GM23338 (cell line): Measurements from ENCODE around the gene YBEY.

Experiments used
- CREB1 ChIP-seq: fragments of 250-450 bp; sonication (Bioruptor Pico); IDR thresholded peaks from 2 replicates; pipeline ENCODE4 v1.5.0; 2020; ENCODE audit warnings: low read depth, mild to moderate bottlenecking, moderate library complexity
- EZH2 ChIP-seq: fragments of 200-600 bp; sonication (generic); IDR thresholded peaks from one replicate; pipeline ENCODE4 v1.8.0; 2017; ENCODE audit warnings: antibody characterized with exemption, mild to moderate bottlenecking, low read depth; ENCODE audit not compliant: unreplicated experiment
- EZH2phosphoT487 ChIP-seq: fragments of 200-600 bp; sonication (generic); IDR thresholded peaks from one replicate; pipeline ENCODE4 v1.8.1; 2018; ENCODE audit warnings: antibody characterized with exemption; ENCODE audit not compliant: unreplicated experiment
- JUNB ChIP-seq: IDR thresholded peaks from one replicate; pipeline ENCODE4 v1.6.1; 2016; ENCODE audit warnings: antibody characterized with exemption; ENCODE audit not compliant: unreplicated experiment
- NANOG ChIP-seq: IDR thresholded peaks from 2 replicates; pipeline ENCODE4 v1.6.1; 2016; ENCODE audit warnings: antibody characterized with exemption, borderline replicate concordance
- POLR2AphosphoS5 ChIP-seq: IDR thresholded peaks from 2 replicates; pipeline ENCODE4 v1.6.1; 2016; ENCODE audit warnings: antibody characterized with exemption, low read depth
- STAT1 ChIP-seq: IDR thresholded peaks from one replicate; pipeline ENCODE4 v1.6.1; 2016; ENCODE audit warnings: antibody characterized with exemption; ENCODE audit not compliant: unreplicated experiment
- ZNF114 ChIP-seq: fragments of 250-450 bp; sonication (Bioruptor Pico); IDR thresholded peaks from 2 replicates; pipeline ENCODE4 v1.5.0; 2020; ENCODE audit warnings: mild to moderate bottlenecking, moderate library complexity
- ZNF331 ChIP-seq: fragments of 250-450 bp; sonication (Bioruptor Pico); IDR thresholded peaks from 2 replicates; pipeline ENCODE4 v1.5.0; 2020; ENCODE audit warnings: low read depth, mild to moderate bottlenecking, moderate library complexity
- TF ChIP-seq, protein P1 (sequence below), 2 experiments: fragments of 200-600 bp in 1 of 2; sonication (generic) in 1 of 2; conservative IDR thresholded peaks; 2 replicates each; pipeline versions ENCODE4 v1.5.1 to v1.6.1; 2016 to 2017; ENCODE audit warnings: antibody characterized with exemption in 2 of 2, low read depth in 2 of 2, mild to moderate bottlenecking in 2 of 2, moderate library complexity in 1 of 2
- TF ChIP-seq, protein P2 (sequence below): IDR thresholded peaks from one replicate; pipeline ENCODE4 v1.6.1; 2018; ENCODE audit warnings: antibody characterized with exemption; ENCODE audit not compliant: unreplicated experiment
- TF ChIP-seq, protein P3 (sequence below): fragments of 250-450 bp; sonication (Bioruptor Pico); IDR thresholded peaks from 2 replicates; pipeline ENCODE4 v1.5.0; 2020; ENCODE audit warnings: mild to moderate bottlenecking, moderate library complexity

DNA sequence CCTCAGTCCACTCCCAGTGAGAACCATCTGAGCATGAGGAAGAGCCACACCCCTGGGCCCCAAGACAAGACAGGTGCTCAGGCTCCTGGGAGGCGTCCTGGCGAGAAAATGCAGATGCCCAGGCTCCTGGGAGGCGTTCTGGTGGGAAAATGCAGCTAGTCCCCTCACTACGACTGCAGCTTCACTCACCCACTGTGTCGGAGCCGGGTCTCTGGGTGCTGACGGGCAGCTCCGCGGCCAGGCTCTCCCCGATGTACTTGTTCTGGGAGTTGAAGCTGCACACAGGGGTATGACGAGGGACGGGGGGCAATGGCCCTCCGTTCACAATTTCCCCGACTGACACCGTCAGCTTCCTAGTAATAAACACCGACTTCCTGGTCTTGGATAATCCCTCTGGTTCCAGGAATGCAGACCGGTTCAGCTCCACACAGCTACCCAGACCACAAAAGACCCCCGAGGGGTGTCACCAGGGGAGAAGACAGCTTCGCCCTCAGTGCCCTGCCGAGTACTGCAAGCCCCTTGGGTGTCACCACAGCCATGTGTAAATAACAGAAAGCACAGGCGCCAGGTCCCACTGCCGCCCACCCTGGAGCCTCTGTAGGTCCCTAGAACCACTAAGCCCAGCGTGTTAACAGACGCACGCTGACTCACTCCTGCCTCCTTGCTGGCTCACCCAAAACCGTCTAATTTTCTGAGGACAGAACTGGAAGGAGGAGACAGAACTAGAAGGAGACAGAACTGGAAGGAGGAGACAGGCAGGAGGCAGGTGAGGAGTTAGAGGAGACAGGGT, 20.2 kb upstream of the YBEY start:
- TF ChIP-seq, protein P1, sequence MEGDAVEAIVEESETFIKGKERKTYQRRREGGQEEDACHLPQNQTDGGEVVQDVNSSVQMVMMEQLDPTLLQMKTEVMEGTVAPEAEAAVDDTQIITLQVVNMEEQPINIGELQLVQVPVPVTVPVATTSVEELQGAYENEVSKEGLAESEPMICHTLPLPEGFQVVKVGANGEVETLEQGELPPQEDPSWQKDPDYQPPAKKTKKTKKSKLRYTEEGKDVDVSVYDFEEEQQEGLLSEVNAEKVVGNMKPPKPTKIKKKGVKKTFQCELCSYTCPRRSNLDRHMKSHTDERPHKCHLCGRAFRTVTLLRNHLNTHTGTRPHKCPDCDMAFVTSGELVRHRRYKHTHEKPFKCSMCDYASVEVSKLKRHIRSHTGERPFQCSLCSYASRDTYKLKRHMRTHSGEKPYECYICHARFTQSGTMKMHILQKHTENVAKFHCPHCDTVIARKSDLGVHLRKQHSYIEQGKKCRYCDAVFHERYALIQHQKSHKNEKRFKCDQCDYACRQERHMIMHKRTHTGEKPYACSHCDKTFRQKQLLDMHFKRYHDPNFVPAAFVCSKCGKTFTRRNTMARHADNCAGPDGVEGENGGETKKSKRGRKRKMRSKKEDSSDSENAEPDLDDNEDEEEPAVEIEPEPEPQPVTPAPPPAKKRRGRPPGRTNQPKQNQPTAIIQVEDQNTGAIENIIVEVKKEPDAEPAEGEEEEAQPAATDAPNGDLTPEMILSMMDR (conservative IDR thresholded peaks at IDR 0.05; ENCODE audit: low read depth in 2 of 2): no peak
- no peak for TF ChIP-seq POLR2AphosphoS5
- no peak for TF ChIP-seq EZH2
- TF ChIP-seq, protein P2, sequence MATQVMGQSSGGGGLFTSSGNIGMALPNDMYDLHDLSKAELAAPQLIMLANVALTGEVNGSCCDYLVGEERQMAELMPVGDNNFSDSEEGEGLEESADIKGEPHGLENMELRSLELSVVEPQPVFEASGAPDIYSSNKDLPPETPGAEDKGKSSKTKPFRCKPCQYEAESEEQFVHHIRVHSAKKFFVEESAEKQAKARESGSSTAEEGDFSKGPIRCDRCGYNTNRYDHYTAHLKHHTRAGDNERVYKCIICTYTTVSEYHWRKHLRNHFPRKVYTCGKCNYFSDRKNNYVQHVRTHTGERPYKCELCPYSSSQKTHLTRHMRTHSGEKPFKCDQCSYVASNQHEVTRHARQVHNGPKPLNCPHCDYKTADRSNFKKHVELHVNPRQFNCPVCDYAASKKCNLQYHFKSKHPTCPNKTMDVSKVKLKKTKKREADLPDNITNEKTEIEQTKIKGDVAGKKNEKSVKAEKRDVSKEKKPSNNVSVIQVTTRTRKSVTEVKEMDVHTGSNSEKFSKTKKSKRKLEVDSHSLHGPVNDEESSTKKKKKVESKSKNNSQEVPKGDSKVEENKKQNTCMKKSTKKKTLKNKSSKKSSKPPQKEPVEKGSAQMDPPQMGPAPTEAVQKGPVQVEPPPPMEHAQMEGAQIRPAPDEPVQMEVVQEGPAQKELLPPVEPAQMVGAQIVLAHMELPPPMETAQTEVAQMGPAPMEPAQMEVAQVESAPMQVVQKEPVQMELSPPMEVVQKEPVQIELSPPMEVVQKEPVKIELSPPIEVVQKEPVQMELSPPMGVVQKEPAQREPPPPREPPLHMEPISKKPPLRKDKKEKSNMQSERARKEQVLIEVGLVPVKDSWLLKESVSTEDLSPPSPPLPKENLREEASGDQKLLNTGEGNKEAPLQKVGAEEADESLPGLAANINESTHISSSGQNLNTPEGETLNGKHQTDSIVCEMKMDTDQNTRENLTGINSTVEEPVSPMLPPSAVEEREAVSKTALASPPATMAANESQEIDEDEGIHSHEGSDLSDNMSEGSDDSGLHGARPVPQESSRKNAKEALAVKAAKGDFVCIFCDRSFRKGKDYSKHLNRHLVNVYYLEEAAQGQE: no peak
- no peak for TF ChIP-seq EZH2phosphoT487
- TF ChIP-seq JUNB: no peak
- no peak for TF ChIP-seq ZNF114 (CRISPR knock-in tag)
- no peak for TF ChIP-seq CREB1
- no peak for TF ChIP-seq STAT1
- TF ChIP-seq NANOG: no peak
- TF ChIP-seq ZNF331 (CRISPR knock-in tag): no peak
- TF ChIP-seq, protein P3, sequence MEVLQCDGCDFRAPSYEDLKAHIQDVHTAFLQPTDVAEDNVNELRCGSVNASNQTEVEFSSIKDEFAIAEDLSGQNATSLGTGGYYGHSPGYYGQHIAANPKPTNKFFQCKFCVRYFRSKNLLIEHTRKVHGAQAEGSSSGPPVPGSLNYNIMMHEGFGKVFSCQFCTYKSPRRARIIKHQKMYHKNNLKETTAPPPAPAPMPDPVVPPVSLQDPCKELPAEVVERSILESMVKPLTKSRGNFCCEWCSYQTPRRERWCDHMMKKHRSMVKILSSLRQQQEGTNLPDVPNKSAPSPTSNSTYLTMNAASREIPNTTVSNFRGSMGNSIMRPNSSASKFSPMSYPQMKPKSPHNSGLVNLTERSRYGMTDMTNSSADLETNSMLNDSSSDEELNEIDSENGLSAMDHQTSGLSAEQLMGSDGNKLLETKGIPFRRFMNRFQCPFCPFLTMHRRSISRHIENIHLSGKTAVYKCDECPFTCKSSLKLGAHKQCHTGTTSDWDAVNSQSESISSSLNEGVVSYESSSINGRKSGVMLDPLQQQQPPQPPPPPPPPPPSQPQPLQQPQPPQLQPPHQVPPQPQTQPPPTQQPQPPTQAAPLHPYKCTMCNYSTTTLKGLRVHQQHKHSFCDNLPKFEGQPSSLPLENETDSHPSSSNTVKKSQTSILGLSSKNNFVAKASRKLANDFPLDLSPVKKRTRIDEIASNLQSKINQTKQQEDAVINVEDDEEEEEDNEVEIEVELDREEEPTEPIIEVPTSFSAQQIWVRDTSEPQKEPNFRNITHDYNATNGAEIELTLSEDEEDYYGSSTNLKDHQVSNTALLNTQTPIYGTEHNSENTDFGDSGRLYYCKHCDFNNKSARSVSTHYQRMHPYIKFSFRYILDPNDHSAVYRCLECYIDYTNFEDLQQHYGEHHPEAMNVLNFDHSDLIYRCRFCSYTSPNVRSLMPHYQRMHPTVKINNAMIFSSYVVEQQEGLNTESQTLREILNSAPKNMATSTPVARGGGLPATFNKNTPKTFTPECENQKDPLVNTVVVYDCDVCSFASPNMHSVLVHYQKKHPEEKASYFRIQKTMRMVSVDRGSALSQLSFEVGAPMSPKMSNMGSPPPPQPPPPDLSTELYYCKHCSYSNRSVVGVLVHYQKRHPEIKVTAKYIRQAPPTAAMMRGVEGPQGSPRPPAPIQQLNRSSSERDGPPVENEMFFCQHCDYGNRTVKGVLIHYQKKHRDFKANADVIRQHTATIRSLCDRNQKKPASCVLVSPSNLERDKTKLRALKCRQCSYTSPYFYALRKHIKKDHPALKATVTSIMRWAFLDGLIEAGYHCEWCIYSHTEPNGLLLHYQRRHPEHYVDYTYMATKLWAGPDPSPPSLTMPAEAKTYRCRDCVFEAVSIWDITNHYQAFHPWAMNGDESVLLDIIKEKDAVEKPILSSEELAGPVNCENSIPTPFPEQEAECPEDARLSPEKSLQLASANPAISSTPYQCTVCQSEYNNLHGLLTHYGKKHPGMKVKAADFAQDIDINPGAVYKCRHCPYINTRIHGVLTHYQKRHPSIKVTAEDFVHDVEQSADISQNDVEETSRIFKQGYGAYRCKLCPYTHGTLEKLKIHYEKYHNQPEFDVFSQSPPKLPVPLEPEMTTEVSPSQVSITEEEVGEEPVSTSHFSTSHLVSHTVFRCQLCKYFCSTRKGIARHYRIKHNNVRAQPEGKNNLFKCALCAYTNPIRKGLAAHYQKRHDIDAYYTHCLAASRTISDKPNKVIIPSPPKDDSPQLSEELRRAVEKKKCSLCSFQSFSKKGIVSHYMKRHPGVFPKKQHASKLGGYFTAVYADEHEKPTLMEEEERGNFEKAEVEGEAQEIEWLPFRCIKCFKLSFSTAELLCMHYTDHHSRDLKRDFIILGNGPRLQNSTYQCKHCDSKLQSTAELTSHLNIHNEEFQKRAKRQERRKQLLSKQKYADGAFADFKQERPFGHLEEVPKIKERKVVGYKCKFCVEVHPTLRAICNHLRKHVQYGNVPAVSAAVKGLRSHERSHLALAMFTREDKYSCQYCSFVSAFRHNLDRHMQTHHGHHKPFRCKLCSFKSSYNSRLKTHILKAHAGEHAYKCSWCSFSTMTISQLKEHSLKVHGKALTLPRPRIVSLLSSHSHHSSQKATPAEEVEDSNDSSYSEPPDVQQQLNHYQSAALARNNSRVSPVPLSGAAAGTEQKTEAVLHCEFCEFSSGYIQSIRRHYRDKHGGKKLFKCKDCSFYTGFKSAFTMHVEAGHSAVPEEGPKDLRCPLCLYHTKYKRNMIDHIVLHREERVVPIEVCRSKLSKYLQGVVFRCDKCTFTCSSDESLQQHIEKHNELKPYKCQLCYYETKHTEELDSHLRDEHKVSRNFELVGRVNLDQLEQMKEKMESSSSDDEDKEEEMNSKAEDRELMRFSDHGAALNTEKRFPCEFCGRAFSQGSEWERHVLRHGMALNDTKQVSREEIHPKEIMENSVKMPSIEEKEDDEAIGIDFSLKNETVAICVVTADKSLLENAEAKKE (CRISPR knock-in tag): no peak
